Ovary (tissue), 3 donors: ENCODE measurements around the gene COMMD10.

Experiments
- EP300 ChIP-seq: sonication (generic); formaldehyde crosslinking; IDR thresholded peaks from one replicate; pipeline ENCODE4 v1.6.1; 2017; ENCODE audit warnings: antibody characterized with exemption
- TF ChIP-seq, protein P1 (sequence below), 3 donors: fragments of 450-650 bp in 2 of 3; fragments of 200-600 bp in 1 of 3; IDR thresholded peaks; one replicate each; pipeline versions ENCODE4 v1.5.1 to v1.8.0; 2016 to 2022; ENCODE audit warnings: antibody characterized with exemption in 3 of 3, mild to moderate bottlenecking in 1 of 3
- donor health status: DM: no; HTN: no; CAD: no.

- TF ChIP-seq, protein P1, sequence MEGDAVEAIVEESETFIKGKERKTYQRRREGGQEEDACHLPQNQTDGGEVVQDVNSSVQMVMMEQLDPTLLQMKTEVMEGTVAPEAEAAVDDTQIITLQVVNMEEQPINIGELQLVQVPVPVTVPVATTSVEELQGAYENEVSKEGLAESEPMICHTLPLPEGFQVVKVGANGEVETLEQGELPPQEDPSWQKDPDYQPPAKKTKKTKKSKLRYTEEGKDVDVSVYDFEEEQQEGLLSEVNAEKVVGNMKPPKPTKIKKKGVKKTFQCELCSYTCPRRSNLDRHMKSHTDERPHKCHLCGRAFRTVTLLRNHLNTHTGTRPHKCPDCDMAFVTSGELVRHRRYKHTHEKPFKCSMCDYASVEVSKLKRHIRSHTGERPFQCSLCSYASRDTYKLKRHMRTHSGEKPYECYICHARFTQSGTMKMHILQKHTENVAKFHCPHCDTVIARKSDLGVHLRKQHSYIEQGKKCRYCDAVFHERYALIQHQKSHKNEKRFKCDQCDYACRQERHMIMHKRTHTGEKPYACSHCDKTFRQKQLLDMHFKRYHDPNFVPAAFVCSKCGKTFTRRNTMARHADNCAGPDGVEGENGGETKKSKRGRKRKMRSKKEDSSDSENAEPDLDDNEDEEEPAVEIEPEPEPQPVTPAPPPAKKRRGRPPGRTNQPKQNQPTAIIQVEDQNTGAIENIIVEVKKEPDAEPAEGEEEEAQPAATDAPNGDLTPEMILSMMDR (IDR thresholded peaks at IDR 0.05) = no peak
- TF ChIP-seq EP300 = no peak
These were observed 163.6 kb downstream of the COMMD10 start for GRCh38 chr5:116248432-116248831.
